GM12891 (cell line): ENCODE measurements around the gene NSFL1C.

ENCODE experiments used
- POLR2A ChIP-seq: IDR thresholded peaks from 2 replicates; pipeline ENCODE4 v1.6.1; 2011; ENCODE audit warnings: low read depth, low read length, control low read depth
- POLR2AphosphoS5 ChIP-seq: IDR thresholded peaks from 2 replicates; pipeline ENCODE4 v1.6.1; 2011; ENCODE audit warnings: low read depth, low read length, control low read depth
- SPI1 ChIP-seq: IDR thresholded peaks from 2 replicates; pipeline ENCODE4 v1.6.1; 2011; ENCODE audit warnings: low read depth, low read length, control low read depth

- TF ChIP-seq POLR2AphosphoS5 (peak; percentile 69), POLR2A (peak; percentile 76), SPI1 (no peak)
These were observed at the start of gene NSFL1C for GRCh38 chr20:1466211-1467081.
